Panc1 (cell line): ENCODE data around the gene MAPK6. TPM values are rescaled to one million over a fixed set of nuclear protein-coding genes. Genes with fewer than 3 reads are reported as not detected.

Source experiments
- ATAC-seq: fragments of 200-7000 bp; cut with Tn5 transposase; 2 replicates; pipeline ENCODE4 v1.9.1; 2020; ENCODE audit warnings: mild to moderate bottlenecking, moderate library complexity
- BruUV-seq: library from RNA; stranded (reverse); fragments of 400-500 nt; replicated peaks from 2 replicates; lab custom pipeline; 2021; lab: Mats Ljungman, UMichigan
- CTCF ChIA-PET: fragments of 300-600 bp; sonication (Branson Sonifier 250); formaldehyde crosslinking; loops from one replicate; lab custom pipeline; 2022; ENCODE audit warnings: antibody characterized with exemption; lab: Charles Lee
- POLR2A ChIA-PET: fragments of 300-600 bp; sonication (Branson Sonifier 250); formaldehyde crosslinking; loops from one replicate; lab custom pipeline; 2022; ENCODE audit warnings: antibody characterized with exemption; lab: Charles Lee
- DNase-seq: peaks from one replicate; pipeline ENCODE4 v3.0.0-alpha.2; 2010; ENCODE audit warnings: low read depth, low spot score
- H3K27ac ChIP-seq: 2 replicates; pipeline ENCODE4 v1.5.1; 2011; ENCODE audit warnings: mild to moderate bottlenecking, low read length, inconsistent platforms
- H3K27me3 ChIP-seq: fragments of 200-500 bp; sonication (Bioruptor generic); 2 replicates; pipeline ENCODE4 v1.6.0; 2014; ENCODE audit warnings: low read length, inconsistent platforms; ENCODE audit not compliant: control insufficient read depth, insufficient read depth
- H3K36me3 ChIP-seq: fragments of 200-500 bp; sonication (Bioruptor generic); 2 replicates; pipeline ENCODE4 v1.5.1; 2014; ENCODE audit warnings: inconsistent platforms, mild to moderate bottlenecking, low read length, moderate library complexity; ENCODE audit not compliant: control insufficient read depth, insufficient read depth
- H3K4me1 ChIP-seq: 2 replicates; pipeline ENCODE4 v1.5.1; 2011; ENCODE audit warnings: inconsistent platforms, mild to moderate bottlenecking, low read length, moderate library complexity; ENCODE audit not compliant: control insufficient read depth, insufficient read depth
- H3K4me3 ChIP-seq, 2 experiments: 2 replicates each; pipeline ENCODE4 v1.5.1; 2011 to 2012; ENCODE audit warnings: low read depth in 2 of 2, low read length in 2 of 2, mild to moderate bottlenecking in 2 of 2, inconsistent platforms in 1 of 2, moderate library complexity in 1 of 2
- H3K9me3 ChIP-seq: fragments of 200-500 bp; sonication (Bioruptor generic); 2 replicates; pipeline ENCODE4 v1.5.1; 2014; ENCODE audit warnings: low read depth, mild to moderate bottlenecking, inconsistent platforms, low read length, moderate library complexity; ENCODE audit not compliant: control insufficient read depth, insufficient read depth
- POLR2AphosphoS5 ChIP-seq: IDR thresholded peaks from 2 replicates; pipeline ENCODE4 v1.6.1; 2012; ENCODE audit warnings: mild to moderate bottlenecking, low read depth, low read length, moderate library complexity
- REST ChIP-seq, 2 experiments: IDR thresholded peaks; 2 replicates each; pipeline ENCODE4 v1.6.1; 2011 to 2012; ENCODE audit warnings: low read depth in 2 of 2, control low read depth in 1 of 2, low read length in 1 of 2, mild to moderate bottlenecking in 1 of 2, moderate library complexity in 1 of 2; ENCODE audit not compliant: insufficient read depth in 1 of 2
- SIN3A ChIP-seq: IDR thresholded peaks from 2 replicates; pipeline ENCODE4 v1.6.1; 2012; ENCODE audit warnings: low read depth, mild to moderate bottlenecking, low read length, moderate library complexity, borderline replicate concordance; ENCODE audit not compliant: insufficient read depth
- TCF7L2 ChIP-seq: IDR thresholded peaks from 2 replicates; pipeline ENCODE4 v1.6.1; 2011; ENCODE audit warnings: mild to moderate bottlenecking, low read depth, low read length, inconsistent platforms
- in situ Hi-C: cut with HindIII; loops from 2 replicates; pipeline ENCODE4 v1.10.0; 2016; ENCODE audit warnings: low sequenced_read_pairs, low pct_unique_long_range_greater_than_20kb
- intact Hi-C: fragments of 100-400 bp; cut with micrococcal nuclease; formaldehyde crosslinking; loops from one replicate; pipeline ENCODE4 v1.10.0; 2022; ENCODE audit not compliant: unreplicated experiment
- total RNA-seq: library from RNA; stranded (reverse); gene quantifications from one replicate; pipeline ENCODE4 v1.2.1, GENCODE V29; 2021; ENCODE audit not compliant: unreplicated experiment
- TF ChIP-seq, protein P1 (sequence below): fragments of 450-650 bp; IDR thresholded peaks from 2 replicates; pipeline ENCODE4 v1.5.1; 2017; ENCODE audit warnings: mild to moderate bottlenecking

Gene MAPK6
- total RNA-seq, 1 experiment from 2014 or later = 66.6 TPM

- DNase-seq (no peak), ATAC-seq (no peak)
- intact Hi-C loops = no loop called here
- Histone ChIP-seq H3K4me1 (no peaks in the 10 kb centered on the region; the same call in 1 of the 2 replicates), H3K9me3 (no peaks in the 10 kb centered on the region), H3K27ac (no peak overlapping the region), H3K4me3 (no peak overlapping the region), H3K27me3 (no peaks in the 10 kb centered on the region), H3K36me3 (no peaks in the 10 kb centered on the region)
- in situ Hi-C loops = no loop called here
- ChIA-PET CTCF (no interaction called here), POLR2A (no interaction called here)
- BruUV-seq = no TSS peak
- TF ChIP-seq, protein P1, sequence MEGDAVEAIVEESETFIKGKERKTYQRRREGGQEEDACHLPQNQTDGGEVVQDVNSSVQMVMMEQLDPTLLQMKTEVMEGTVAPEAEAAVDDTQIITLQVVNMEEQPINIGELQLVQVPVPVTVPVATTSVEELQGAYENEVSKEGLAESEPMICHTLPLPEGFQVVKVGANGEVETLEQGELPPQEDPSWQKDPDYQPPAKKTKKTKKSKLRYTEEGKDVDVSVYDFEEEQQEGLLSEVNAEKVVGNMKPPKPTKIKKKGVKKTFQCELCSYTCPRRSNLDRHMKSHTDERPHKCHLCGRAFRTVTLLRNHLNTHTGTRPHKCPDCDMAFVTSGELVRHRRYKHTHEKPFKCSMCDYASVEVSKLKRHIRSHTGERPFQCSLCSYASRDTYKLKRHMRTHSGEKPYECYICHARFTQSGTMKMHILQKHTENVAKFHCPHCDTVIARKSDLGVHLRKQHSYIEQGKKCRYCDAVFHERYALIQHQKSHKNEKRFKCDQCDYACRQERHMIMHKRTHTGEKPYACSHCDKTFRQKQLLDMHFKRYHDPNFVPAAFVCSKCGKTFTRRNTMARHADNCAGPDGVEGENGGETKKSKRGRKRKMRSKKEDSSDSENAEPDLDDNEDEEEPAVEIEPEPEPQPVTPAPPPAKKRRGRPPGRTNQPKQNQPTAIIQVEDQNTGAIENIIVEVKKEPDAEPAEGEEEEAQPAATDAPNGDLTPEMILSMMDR = no peak
- TF ChIP-seq TCF7L2 (no peak), REST (IDR thresholded peaks at IDR 0.05; ENCODE audit: insufficient read depth in 1 of 2, low read depth in 2 of 2, low read length in 1 of 2) (no peak), POLR2AphosphoS5 (no peak), SIN3A (no peak)
Measured at GRCh38 chr15:52003710-52004109, 15.3 kb upstream of the MAPK6 start.

GRCh38 chr15:52004806-52005205 is 14.2 kb upstream of the MAPK6 start:
- POLR2A ChIA-PET = no interaction called here
- DNase-seq (no peak), ATAC-seq (no peak)
- Histone ChIP-seq H3K4me3 (no peak overlapping the region), H3K36me3 (no peaks in the 10 kb centered on the region), H3K27me3 (no peaks in the 10 kb centered on the region), H3K27ac (no peak overlapping the region), H3K4me1 (no peaks in the 10 kb centered on the region; the same call in 1 of the 2 replicates), H3K9me3 (no peaks in the 10 kb centered on the region)
- CTCF ChIA-PET = no interaction called here
- no TSS peak for BruUV-seq
- in situ Hi-C loops = no loop called here
- no peak for TF ChIP-seq SIN3A
- no peak for TF ChIP-seq POLR2AphosphoS5
- TF ChIP-seq REST (IDR thresholded peaks at IDR 0.05; ENCODE audit: insufficient read depth in 1 of 2, low read depth in 2 of 2, low read length in 1 of 2) = no peak
- TF ChIP-seq TCF7L2 = no peak
- TF ChIP-seq, protein P1 = no peak
- intact Hi-C loops = no loop called here
